ENCODE data around the gene ACKR1.

ACKR1 gene, protein sequence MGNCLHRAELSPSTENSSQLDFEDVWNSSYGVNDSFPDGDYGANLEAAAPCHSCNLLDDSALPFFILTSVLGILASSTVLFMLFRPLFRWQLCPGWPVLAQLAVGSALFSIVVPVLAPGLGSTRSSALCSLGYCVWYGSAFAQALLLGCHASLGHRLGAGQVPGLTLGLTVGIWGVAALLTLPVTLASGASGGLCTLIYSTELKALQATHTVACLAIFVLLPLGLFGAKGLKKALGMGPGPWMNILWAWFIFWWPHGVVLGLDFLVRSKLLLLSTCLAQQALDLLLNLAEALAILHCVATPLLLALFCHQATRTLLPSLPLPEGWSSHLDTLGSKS

DNA sequence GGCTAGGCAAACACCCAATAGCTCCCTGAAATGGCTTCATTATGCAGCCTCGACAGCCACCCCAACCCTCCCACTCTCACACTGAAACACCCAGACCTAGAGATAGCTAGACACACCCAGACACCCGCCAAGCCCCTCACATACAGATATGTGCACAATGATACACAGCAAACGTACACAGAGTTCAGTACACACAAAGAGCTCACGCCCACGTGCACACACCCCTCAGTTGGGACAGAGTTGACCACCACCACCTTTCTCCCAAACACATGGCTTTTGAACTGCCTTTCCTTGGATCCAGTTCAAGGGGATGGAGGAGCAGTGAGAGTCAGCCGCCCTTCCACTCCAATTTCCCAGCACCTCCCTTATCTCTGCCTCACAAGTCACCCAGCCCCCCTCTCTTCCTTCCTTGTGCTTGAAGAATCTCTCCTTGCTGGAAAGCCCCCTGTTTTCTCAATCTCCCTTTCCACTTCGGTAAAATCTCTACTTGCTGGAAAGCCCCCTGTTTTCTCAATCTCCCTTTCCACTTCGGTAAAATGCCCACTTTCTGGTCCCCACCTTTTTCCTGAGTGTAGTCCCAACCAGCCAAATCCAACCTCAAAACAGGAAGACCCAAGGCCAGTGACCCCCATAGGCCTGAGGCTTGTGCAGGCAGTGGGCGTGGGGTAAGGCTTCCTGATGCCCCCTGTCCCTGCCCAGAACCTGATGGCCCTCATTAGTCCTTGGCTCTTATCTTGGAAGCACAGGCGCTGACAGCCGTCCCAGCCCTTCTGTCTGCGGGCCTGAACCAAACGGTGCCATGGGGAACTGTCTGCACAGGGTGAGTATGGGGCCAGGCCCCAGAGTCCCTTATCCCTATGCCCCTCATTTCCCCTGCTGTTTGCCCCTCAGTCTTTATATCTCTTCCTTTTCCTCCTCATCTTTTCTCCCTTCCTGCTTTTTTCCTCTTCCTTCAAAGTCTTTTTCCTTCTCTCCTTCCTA lies at the start of gene ACKR1:
Gene ACKR1 (plus strand): TSS at position 715 of the 981 bp plus-strand sequence. CDS start 85 bp downstream, at position 800.
- Histone ChIP-seq H3K4me3 (ENCODE audit: low read depth in 1 of 5, low read length in 5 of 5) (peak within 1 kb of the TSS in 2 of 5 donors; percentile 34 to 42), H3K9ac (ENCODE audit: low read length in 5 of 5) (no peak within 1 kb of the TSS), H3K27ac (ENCODE audit: low read depth, low read length) (no peak within 1 kb of the TSS), H3K4me1 (ENCODE audit: control insufficient read depth in 5 of 5, insufficient read depth in 5 of 5, low read length in 5 of 5) (peaks cover 0 to 10% (median 0%) of the 10 kb centered on the region in 5 donors), H3K9me3 (ENCODE audit: control insufficient read depth in 5 of 5, low read length in 5 of 5) (no peaks in the 10 kb centered on the region), H3K27me3 (ENCODE audit: control insufficient read depth in 5 of 5, insufficient read depth in 4 of 5, low read length in 5 of 5) (peaks cover 7 to 46% (median 25%) of the 10 kb centered on the region in 5 donors), H3K36me3 (ENCODE audit: control insufficient read depth in 5 of 5, insufficient read depth in 5 of 5, low read length in 5 of 5) (no peaks in the 10 kb centered on the region)

GRCh38 chr1:159161001-159161718 lies 43.5 kb upstream of the ACKR1 start:
- Histone ChIP-seq H3K27me3 (ENCODE audit: control insufficient read depth in 5 of 5, insufficient read depth in 4 of 5, low read length in 5 of 5) (peaks cover 0 to 5% (median 0%) of the 10 kb centered on the region in 5 donors), H3K4me3 (ENCODE audit: low read depth in 1 of 5, low read length in 5 of 5) (no peak overlapping the region), H3K9ac (ENCODE audit: low read length in 5 of 5) (peak overlapping the region in 1 of 5 donors; percentile 20), H3K27ac (ENCODE audit: low read depth, low read length) (no peak overlapping the region), H3K9me3 (ENCODE audit: control insufficient read depth in 5 of 5, low read length in 5 of 5) (no peaks in the 10 kb centered on the region), H3K4me1 (ENCODE audit: control insufficient read depth in 5 of 5, insufficient read depth in 5 of 5, low read length in 5 of 5) (peaks cover 0 to 3% (median 0%) of the 10 kb centered on the region in 5 donors), H3K36me3 (ENCODE audit: control insufficient read depth in 5 of 5, insufficient read depth in 5 of 5, low read length in 5 of 5) (no peaks in the 10 kb centered on the region)

DNA sequence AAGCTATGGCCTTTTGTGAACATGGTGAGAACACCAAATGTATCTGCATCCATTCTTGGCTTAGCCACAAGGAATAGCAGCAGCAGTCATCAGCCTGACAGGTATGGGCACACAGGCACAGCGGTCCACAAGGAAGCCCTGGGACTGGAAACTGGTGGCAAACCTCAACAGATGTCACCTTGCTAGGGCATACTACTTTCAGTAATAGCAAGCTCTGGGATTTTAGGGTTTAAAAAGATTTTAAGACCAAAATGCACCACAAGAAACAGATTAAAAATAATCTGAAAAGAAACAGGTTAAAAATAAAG lies 43.0 kb upstream of the ACKR1 start:
- Histone ChIP-seq H3K27me3 (ENCODE audit: control insufficient read depth in 5 of 5, insufficient read depth in 4 of 5, low read length in 5 of 5) (peaks cover 0 to 5% (median 0%) of the 10 kb centered on the region in 5 donors), H3K4me3 (ENCODE audit: low read depth in 1 of 5, low read length in 5 of 5) (no peak overlapping the region), H3K9me3 (ENCODE audit: control insufficient read depth in 5 of 5, low read length in 5 of 5) (no peaks in the 10 kb centered on the region), H3K4me1 (ENCODE audit: control insufficient read depth in 5 of 5, insufficient read depth in 5 of 5, low read length in 5 of 5) (peaks cover 0 to 3% (median 0%) of the 10 kb centered on the region in 5 donors), H3K27ac (ENCODE audit: low read depth, low read length) (no peak overlapping the region), H3K36me3 (ENCODE audit: control insufficient read depth in 5 of 5, insufficient read depth in 5 of 5, low read length in 5 of 5) (no peaks in the 10 kb centered on the region), H3K9ac (ENCODE audit: low read length in 5 of 5) (no peak overlapping the region)

- no peak overlapping the region for H3K9ac ChIP-seq (ENCODE audit: low read length in 5 of 5)
- H3K9me3 ChIP-seq (ENCODE audit: control insufficient read depth in 5 of 5, low read length in 5 of 5): no peaks in the 10 kb centered on the region
- H3K27me3 ChIP-seq (ENCODE audit: control insufficient read depth in 5 of 5, insufficient read depth in 4 of 5, low read length in 5 of 5): peaks cover 0 to 5% (median 0%) of the 10 kb centered on the region in 5 donors
- H3K4me1 ChIP-seq (ENCODE audit: control insufficient read depth in 5 of 5, insufficient read depth in 5 of 5, low read length in 5 of 5): peaks cover 0 to 3% (median 0%) of the 10 kb centered on the region in 5 donors
- H3K36me3 ChIP-seq (ENCODE audit: control insufficient read depth in 5 of 5, insufficient read depth in 5 of 5, low read length in 5 of 5): no peaks in the 10 kb centered on the region
- H3K27ac ChIP-seq (ENCODE audit: low read depth, low read length): no peak overlapping the region
- no peak overlapping the region for H3K4me3 ChIP-seq (ENCODE audit: low read depth in 1 of 5, low read length in 5 of 5)
These were observed 42.0 kb upstream of the ACKR1 start for GRCh38 chr1:159162516-159163265.

- H3K4me1 ChIP-seq (ENCODE audit: control insufficient read depth in 5 of 5, insufficient read depth in 5 of 5, low read length in 5 of 5): peaks cover 0 to 3% (median 0%) of the 10 kb centered on the region in 5 donors
- no peak overlapping the region for H3K27ac ChIP-seq (ENCODE audit: low read depth, low read length)
- H3K9me3 ChIP-seq (ENCODE audit: control insufficient read depth in 5 of 5, low read length in 5 of 5): no peaks in the 10 kb centered on the region
- H3K27me3 ChIP-seq (ENCODE audit: control insufficient read depth in 5 of 5, insufficient read depth in 4 of 5, low read length in 5 of 5): peaks cover 3 to 13% (median 4%) of the 10 kb centered on the region in 5 donors
- no peak overlapping the region for H3K9ac ChIP-seq (ENCODE audit: low read length in 5 of 5)
- H3K4me3 ChIP-seq (ENCODE audit: low read depth in 1 of 5, low read length in 5 of 5): no peak overlapping the region
- no peaks in the 10 kb centered on the region for H3K36me3 ChIP-seq (ENCODE audit: control insufficient read depth in 5 of 5, insufficient read depth in 5 of 5, low read length in 5 of 5)
These were observed 41.0 kb upstream of the ACKR1 start for GRCh38 chr1:159163614-159164228.

- Histone ChIP-seq H3K9ac (ENCODE audit: low read length in 5 of 5) (no peak overlapping the region), H3K27ac (ENCODE audit: low read depth, low read length) (no peak overlapping the region), H3K27me3 (ENCODE audit: control insufficient read depth in 5 of 5, insufficient read depth in 4 of 5, low read length in 5 of 5) (peaks cover 16 to 48% (median 25%) of the 10 kb centered on the region in 5 donors), H3K4me3 (ENCODE audit: low read depth in 1 of 5, low read length in 5 of 5) (no peak overlapping the region), H3K36me3 (ENCODE audit: control insufficient read depth in 5 of 5, insufficient read depth in 5 of 5, low read length in 5 of 5) (no peaks in the 10 kb centered on the region), H3K9me3 (ENCODE audit: control insufficient read depth in 5 of 5, low read length in 5 of 5) (no peaks in the 10 kb centered on the region), H3K4me1 (ENCODE audit: control insufficient read depth in 5 of 5, insufficient read depth in 5 of 5, low read length in 5 of 5) (peaks cover 0 to 14% (median 10%) of the 10 kb centered on the region in 5 donors)
These were observed 36.6 kb upstream of the ACKR1 start for GRCh38 chr1:159168043-159168442.

DNA sequence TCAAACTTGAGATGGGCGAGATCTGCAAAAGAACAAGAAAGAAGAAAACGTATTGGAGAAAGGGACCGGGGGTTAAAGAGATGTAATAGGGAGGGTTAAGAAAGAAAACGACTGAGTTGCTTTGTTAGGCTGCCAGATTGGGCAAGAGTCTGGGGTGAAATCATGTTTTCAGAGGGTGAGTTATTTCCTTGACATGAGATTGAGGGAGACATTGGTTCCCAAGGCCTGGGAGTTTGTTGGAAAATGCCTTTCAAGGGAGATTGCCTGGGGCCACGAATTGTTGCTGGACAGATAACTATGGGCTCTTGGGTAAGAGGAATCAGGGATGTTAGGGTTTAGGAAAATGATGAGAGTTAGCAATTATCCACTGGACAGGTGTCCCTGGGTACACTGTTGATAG lies 34.0 kb upstream of the ACKR1 start:
- Histone ChIP-seq H3K27ac (ENCODE audit: low read depth, low read length) (no peak overlapping the region), H3K4me1 (ENCODE audit: control insufficient read depth in 5 of 5, insufficient read depth in 5 of 5, low read length in 5 of 5) (peaks cover 0 to 18% (median 10%) of the 10 kb centered on the region in 5 donors), H3K36me3 (ENCODE audit: control insufficient read depth in 5 of 5, insufficient read depth in 5 of 5, low read length in 5 of 5) (no peaks in the 10 kb centered on the region), H3K9me3 (ENCODE audit: control insufficient read depth in 5 of 5, low read length in 5 of 5) (no peaks in the 10 kb centered on the region), H3K9ac (ENCODE audit: low read length in 5 of 5) (no peak overlapping the region), H3K4me3 (ENCODE audit: low read depth in 1 of 5, low read length in 5 of 5) (no peak overlapping the region), H3K27me3 (ENCODE audit: control insufficient read depth in 5 of 5, insufficient read depth in 4 of 5, low read length in 5 of 5) (peaks cover 16 to 51% (median 29%) of the 10 kb centered on the region in 5 donors)

- Histone ChIP-seq H3K27ac (ENCODE audit: low read depth, low read length) (no peak within 1 kb of the TSS), H3K36me3 (ENCODE audit: control insufficient read depth in 5 of 5, insufficient read depth in 5 of 5, low read length in 5 of 5) (no peaks in the 10 kb centered on the region), H3K9me3 (ENCODE audit: control insufficient read depth in 5 of 5, low read length in 5 of 5) (no peaks in the 10 kb centered on the region), H3K4me3 (ENCODE audit: low read depth in 1 of 5, low read length in 5 of 5) (peak within 1 kb of the TSS; percentile 8 to 65 (median 44)), H3K27me3 (ENCODE audit: control insufficient read depth in 5 of 5, insufficient read depth in 4 of 5, low read length in 5 of 5) (peaks cover 16 to 51% (median 29%) of the 10 kb centered on the region in 5 donors), H3K9ac (ENCODE audit: low read length in 5 of 5) (no peak within 1 kb of the TSS), H3K4me1 (ENCODE audit: control insufficient read depth in 5 of 5, insufficient read depth in 5 of 5, low read length in 5 of 5) (peaks cover 0 to 18% (median 10%) of the 10 kb centered on the region in 5 donors)
These were observed 33.4 kb upstream of the ACKR1 start, which contains the start of gene CADM3 for GRCh38 chr1:159171254-159171687. Gene CADM3 (plus strand): TSS chr1:159171615. CDS start chr1:159171766, 151 bp downstream.

Data from subcutaneous abdominal adipose tissue (tissue), 5 donors.